Tibial nerve (tissue), 4 donors: ENCODE results near the gene CDC42BPG. TPM values are rescaled to one million over a fixed set of nuclear protein-coding genes. Genes with fewer than 3 reads are reported as not detected.

Experiments
- DNase-seq, 2 donors: peaks; one replicate each; pipeline ENCODE4 v3.0.0-alpha.2; 2019; ENCODE audit warnings: low spot score in 2 of 2
- H3K27ac ChIP-seq, 4 donors: fragments of 200-600 bp; sonication (generic) in 3 of 4; one replicate each; pipeline ENCODE4 v1.5.1; 2017 to 2019; ENCODE audit warnings: mild to moderate bottlenecking in 1 of 4
- H3K27me3 ChIP-seq, 2 donors: fragments of 200-600 bp; sonication (generic) in 1 of 2; one replicate each; pipeline versions ENCODE4 v1.5.1 to v1.6.0; 2017 to 2019
- H3K36me3 ChIP-seq, 3 donors: fragments of 200-600 bp; sonication (generic); one replicate each; pipeline ENCODE4 v1.5.1; 2018 to 2019
- H3K4me1 ChIP-seq, 4 donors: fragments of 200-600 bp; sonication (generic) in 3 of 4; one replicate each; pipeline ENCODE4 v1.5.1; 2017 to 2019
- H3K4me3 ChIP-seq, 4 donors: fragments of 200-600 bp; sonication (generic) in 3 of 4; one replicate each; pipeline ENCODE4 v1.5.1; 2017 to 2019; ENCODE audit warnings: mild to moderate bottlenecking in 1 of 4, moderate library complexity in 1 of 4
- H3K9me3 ChIP-seq, 4 donors: fragments of 200-600 bp; sonication (generic) in 3 of 4; one replicate each; pipeline ENCODE4 v1.5.1; 2017 to 2019
- EP300 ChIP-seq, 2 donors: sonication (generic); formaldehyde crosslinking; IDR thresholded peaks; one replicate each; pipeline ENCODE4 v1.6.1; 2017; ENCODE audit warnings: antibody characterized with exemption in 2 of 2, mild to moderate bottlenecking in 1 of 2
- POLR2A ChIP-seq, 2 donors: fragments of 450-650 bp; IDR thresholded peaks; one replicate each; pipeline ENCODE4 v1.6.1; 2017; ENCODE audit warnings: antibody characterized with exemption in 2 of 2, mild to moderate bottlenecking in 2 of 2, moderate library complexity in 2 of 2
- WGBS, 2 donors: methylation state at CpG; one replicate each; pipeline ENCODE4 v1.1.5; 2018; 5-methylcytosine and 5-hydroxymethylcytosine counted together
- total RNA-seq, 4 donors: library from RNA; depleted of rRNA; stranded (reverse); fragments of >200 nt; gene quantifications; one replicate each; pipeline ENCODE4 v1.1.0, GENCODE V29; 2016
- TF ChIP-seq, protein P1 (sequence below), 5 experiments: fragments of 200-600 bp in 3 of 5; fragments of 450-650 bp in 2 of 5; sonication (generic) in 3 of 5; IDR thresholded peaks; one replicate each; pipeline ENCODE4 v1.5.1; 2016 to 2019; ENCODE audit warnings: antibody characterized with exemption in 5 of 5, mild to moderate bottlenecking in 3 of 5, moderate library complexity in 2 of 5

Gene CDC42BPG
- total RNA-seq, 4 donors from 2014 or later: under 0.01 to 0.30 (median 0.21) TPM; not detected in 1

DNA sequence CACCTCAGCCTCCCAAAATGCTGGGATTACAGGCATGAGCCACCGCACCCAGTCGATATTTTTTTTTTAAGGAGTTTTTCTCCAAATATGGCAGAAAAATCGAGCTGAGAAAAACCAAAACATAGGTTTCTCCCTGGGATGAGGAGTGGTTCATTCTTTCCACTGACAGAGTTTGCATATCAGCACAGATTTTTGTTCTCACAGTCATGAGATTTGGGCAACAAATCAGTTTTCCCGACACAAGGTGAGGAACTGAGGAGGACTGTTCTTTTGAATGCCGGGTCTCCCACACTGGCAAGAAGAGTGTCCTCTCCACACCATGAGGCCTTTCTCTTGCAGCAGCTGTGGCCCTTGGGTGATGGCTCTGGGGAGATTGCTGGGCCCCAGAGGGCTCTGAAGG, 37.8 kb upstream of the CDC42BPG start:
- WGBS, 2 donors: 60 to 77% methylated on average over 5 of the region's 5 CpGs
- Histone ChIP-seq H3K9me3 (no peaks in the 10 kb centered on the region), H3K36me3 (no peaks in the 10 kb centered on the region), H3K27me3 (no peaks in the 10 kb centered on the region), H3K27ac (peak overlapping the region in 3 of 4 donors; percentile 20 to 98 (median 90)), H3K4me3 (no peak overlapping the region), H3K4me1 (peaks cover 3 to 39% (median 27%) of the 10 kb centered on the region in 4 donors)
- no peak for TF ChIP-seq POLR2A (IDR thresholded peaks at IDR 0.05)
- TF ChIP-seq EP300 (IDR thresholded peaks at IDR 0.05): no peak
- TF ChIP-seq, protein P1, sequence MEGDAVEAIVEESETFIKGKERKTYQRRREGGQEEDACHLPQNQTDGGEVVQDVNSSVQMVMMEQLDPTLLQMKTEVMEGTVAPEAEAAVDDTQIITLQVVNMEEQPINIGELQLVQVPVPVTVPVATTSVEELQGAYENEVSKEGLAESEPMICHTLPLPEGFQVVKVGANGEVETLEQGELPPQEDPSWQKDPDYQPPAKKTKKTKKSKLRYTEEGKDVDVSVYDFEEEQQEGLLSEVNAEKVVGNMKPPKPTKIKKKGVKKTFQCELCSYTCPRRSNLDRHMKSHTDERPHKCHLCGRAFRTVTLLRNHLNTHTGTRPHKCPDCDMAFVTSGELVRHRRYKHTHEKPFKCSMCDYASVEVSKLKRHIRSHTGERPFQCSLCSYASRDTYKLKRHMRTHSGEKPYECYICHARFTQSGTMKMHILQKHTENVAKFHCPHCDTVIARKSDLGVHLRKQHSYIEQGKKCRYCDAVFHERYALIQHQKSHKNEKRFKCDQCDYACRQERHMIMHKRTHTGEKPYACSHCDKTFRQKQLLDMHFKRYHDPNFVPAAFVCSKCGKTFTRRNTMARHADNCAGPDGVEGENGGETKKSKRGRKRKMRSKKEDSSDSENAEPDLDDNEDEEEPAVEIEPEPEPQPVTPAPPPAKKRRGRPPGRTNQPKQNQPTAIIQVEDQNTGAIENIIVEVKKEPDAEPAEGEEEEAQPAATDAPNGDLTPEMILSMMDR (IDR thresholded peaks at IDR 0.05): no peak
- no peak for DNase-seq

DNA sequence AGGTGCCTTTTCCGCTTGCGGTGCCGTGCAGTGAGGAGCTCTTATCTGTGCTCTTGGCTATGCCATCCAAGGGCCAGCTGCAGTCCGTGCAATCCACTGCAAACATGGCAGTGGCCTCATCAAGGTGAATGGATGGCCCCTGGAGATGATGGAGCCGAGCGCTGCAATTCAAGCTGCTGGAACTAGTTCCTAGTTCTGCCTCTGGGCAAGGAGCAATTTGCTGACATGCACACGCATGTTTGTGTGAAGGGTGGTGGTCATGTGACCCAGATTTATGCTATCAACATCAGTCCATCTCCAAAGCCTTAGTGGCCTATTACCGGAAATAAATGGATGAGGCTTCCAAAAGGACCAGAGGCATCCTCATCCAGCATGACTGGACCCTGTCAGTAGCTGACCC, 37.0 kb upstream of the CDC42BPG start:
- Histone ChIP-seq H3K27me3 (no peaks in the 10 kb centered on the region), H3K9me3 (no peaks in the 10 kb centered on the region), H3K27ac (peak overlapping the region in 3 of 4 donors; percentile 90 to 98 (median 94)), H3K36me3 (no peaks in the 10 kb centered on the region), H3K4me3 (no peak overlapping the region), H3K4me1 (peaks cover 3 to 46% (median 35%) of the 10 kb centered on the region in 4 donors)
- TF ChIP-seq, protein P1 (IDR thresholded peaks at IDR 0.05): no peak
- TF ChIP-seq POLR2A (IDR thresholded peaks at IDR 0.05) (no peak), EP300 (IDR thresholded peaks at IDR 0.05) (no peak)
- no peak for DNase-seq
- 91 to 92% methylated on average over 8 of the region's 8 CpGs for WGBS, 2 donors

DNA sequence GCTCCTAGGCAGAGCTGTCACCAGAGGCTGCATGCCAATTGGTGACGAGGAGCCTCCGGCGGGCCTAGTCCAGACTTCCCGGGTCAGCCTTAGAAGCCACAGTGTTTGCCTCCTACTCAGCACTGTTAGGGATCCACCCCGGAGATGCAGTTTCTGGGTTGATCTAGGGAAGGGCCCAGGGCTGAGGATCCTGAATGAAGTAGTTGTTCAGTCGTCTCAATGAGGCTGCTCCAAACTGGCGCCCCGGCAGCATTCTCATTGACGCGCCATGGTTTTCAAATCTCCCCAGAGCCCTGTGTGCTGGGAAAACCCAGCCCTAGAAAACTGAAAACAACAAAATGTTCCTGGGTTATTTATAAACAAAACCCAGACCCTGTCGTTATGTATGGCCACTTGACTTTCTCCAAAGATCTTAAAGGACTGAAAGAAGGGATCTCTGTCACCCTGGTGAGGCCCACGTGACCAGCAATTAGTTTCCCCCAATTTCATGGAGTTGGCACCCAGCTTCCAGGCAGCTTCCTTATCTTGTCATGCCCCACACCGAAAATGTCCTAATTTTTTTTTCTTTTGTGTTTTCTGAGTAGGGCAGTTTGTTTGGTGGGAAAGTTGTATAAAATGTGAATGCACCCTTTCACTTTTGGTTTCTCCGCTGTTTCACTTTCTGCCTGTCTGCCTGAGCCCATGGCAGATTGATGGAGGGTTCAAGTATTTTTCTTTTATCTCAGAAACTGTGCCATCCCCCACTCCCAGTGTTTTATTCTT, 36.0 kb upstream of the CDC42BPG start:
- peak overlapping the region; percentile 57 to 98 (median 92) for H3K27ac ChIP-seq
- WGBS, 2 donors: 27 to 29% methylated on average over 14 of the region's 14 CpGs
- DNase-seq: peak; percentile 42 to 54

DNA sequence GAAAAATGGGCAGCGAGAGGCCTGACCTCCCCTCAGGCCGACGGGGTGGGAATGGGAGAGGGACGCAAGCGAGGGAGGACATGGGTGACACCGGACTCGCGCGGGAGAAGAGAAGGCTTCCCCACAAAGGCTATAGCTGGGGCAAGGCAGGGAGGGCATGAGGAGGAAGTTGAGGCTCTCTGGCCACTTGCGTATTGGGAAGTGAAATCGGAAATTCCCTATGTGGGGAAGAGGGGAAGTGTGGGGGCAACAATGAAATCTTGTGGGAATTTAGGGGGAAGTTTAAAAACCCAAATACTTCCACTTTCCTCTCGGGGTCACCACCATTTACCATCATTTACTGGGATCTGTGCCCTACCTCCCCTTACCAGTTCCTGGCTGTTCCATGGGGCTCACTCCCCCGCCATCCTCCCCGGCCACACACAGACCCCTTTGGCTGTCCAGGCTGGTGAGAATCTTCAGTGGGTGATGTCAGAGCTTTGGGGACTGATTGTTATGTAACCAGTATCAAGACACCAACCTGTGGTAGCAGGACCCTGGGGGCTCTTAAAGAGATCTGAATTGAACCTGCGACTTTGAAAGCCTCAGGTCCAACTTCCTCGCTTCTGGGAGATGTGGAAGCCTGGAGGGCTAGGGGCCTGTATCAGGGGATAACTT, 34.9 kb upstream of the CDC42BPG start:
- H3K36me3 ChIP-seq: no peaks in the 10 kb centered on the region
- peak overlapping the region; percentile 57 to 98 (median 92) for H3K27ac ChIP-seq
- H3K9me3 ChIP-seq: no peaks in the 10 kb centered on the region
- no peaks in the 10 kb centered on the region for H3K27me3 ChIP-seq
- TF ChIP-seq POLR2A (IDR thresholded peaks at IDR 0.05): no peak
- H3K4me3 ChIP-seq: peak overlapping the region; percentile 67 to 99 (median 80)
- 15 to 17% methylated on average over 16 of the region's 16 CpGs for WGBS, 2 donors
- DNase-seq: no peak
- H3K4me1 ChIP-seq: peaks cover 3 to 67% (median 56%) of the 10 kb centered on the region in 4 donors

More for the DNA sequence above, 36.0 kb upstream of the CDC42BPG start:
- Histone ChIP-seq H3K27me3 (no peaks in the 10 kb centered on the region), H3K36me3 (no peaks in the 10 kb centered on the region), H3K9me3 (no peaks in the 10 kb centered on the region), H3K4me1 (peaks cover 3 to 57% (median 46%) of the 10 kb centered on the region in 4 donors), H3K4me3 (peak overlapping the region in 2 of 4 donors; percentile 1 to 13)
- TF ChIP-seq POLR2A (IDR thresholded peaks at IDR 0.05) (peak in 1 of 2 donors; percentile 8), EP300 (IDR thresholded peaks at IDR 0.05) (peak in 1 of 2 donors; percentile 69)
- TF ChIP-seq, protein P1 (IDR thresholded peaks at IDR 0.05): no peak

GRCh38 chr11:64878494-64879243, 34.2 kb upstream of the CDC42BPG start, which contains the start of gene EHD1:
Gene EHD1, minus strand, starts transcription at chr11:64878621. Its CDS starts 157 bp downstream, at chr11:64878464.
- peak; percentile 99 for DNase-seq
- H3K4me3 ChIP-seq: peak within 1 kb of the TSS; percentile 67 to 99 (median 80)
- H3K4me1 ChIP-seq: peaks cover 3 to 74% (median 61%) of the 10 kb centered on the region in 4 donors
- H3K27me3 ChIP-seq: no peaks in the 10 kb centered on the region
- H3K27ac ChIP-seq: peak within 1 kb of the TSS; percentile 57 to 98 (median 92)
- TF ChIP-seq POLR2A (IDR thresholded peaks at IDR 0.05) (peak; percentile 96 to 99), EP300 (IDR thresholded peaks at IDR 0.05) (peak; percentile 43 to 99)
- TF ChIP-seq, protein P1 (IDR thresholded peaks at IDR 0.05): peak; percentile 44 to 68 (median 49)
- no peaks in the 10 kb centered on the region for H3K9me3 ChIP-seq
- 1% methylated on average over 32 to 52 of the region's 75 CpGs for WGBS, 2 donors
- H3K36me3 ChIP-seq: peaks cover 0 to 1% (median 0%) of the 10 kb centered on the region in 3 donors
